CD4-positive, alpha-beta T cell treated with Interleukin-2 at 100 ng/mL for 4 hours (primary cell): Measurements from ENCODE around the gene KCNQ4.

Experiments
- DNase-seq: peaks from one replicate; pipeline ENCODE4 v3.0.0-alpha.2; 2020; ENCODE audit warnings: low spot score

The KCNQ4 gene

DNA sequence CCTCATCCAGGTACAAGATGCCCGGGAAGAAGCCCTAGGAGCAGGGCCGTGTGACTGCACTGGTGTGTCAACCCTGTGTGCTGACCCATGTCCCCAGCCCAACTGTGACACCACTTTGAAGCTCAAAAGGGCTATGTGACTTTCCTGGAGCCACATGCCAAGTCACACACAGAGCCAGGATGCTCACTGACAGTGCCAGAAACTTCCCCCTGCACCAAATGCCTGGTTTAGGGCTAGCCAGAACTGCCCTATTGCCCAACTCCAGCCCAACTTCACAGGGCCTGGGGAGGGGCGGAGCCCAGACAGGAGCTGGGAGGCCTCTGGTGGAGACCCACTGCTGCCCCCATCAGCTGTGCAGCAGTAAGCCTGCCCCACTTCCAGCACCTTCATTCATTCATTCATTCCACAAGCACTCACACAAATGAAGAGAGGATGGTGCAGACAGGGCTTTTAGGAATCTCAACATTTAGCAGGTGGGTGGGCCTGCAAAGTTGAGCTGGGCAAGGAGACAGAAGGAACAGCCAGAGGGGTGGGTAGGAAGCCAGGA lies 36.7 kb downstream of the KCNQ4 start:
- no peak for DNase-seq

DNA sequence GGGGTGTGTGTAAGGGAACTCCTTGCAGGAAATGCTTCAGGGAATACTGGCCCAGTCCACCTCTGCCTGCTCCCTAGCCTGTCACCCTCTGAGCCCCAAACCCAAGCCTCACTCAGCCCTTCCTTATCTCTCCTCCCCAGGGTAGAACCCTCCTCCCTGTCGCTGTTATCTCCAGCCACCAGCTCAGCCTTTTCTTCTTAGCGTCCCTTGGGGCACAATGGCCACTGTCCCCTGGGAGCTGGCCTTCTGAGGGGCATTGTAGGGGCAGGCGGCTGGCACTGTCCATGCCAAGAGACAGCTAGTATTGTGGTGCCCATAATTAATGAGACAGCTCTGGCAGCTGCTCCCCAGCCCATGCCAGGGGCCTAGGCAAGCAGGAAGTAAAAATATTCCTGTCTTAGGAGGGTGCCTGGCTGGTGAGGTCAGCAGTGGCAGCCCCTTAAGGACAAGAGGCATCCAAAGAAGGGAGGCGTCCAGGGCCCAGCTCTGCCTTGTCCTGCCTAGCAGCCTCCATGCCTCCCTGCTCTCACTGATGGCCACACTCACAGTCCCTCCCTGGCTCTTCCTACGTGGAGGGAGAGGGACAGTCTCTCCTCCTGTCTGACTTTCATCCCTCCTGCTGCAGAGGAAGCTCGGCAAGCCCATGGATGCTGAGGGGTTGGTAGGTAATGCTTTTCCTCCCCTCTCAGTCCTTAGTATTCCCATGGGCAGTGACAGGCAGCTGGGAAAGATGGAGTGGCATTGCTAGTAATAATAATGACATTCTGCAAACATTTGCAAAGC lies 37.5 kb downstream of the KCNQ4 start:
- DNase-seq: no peak

DNA sequence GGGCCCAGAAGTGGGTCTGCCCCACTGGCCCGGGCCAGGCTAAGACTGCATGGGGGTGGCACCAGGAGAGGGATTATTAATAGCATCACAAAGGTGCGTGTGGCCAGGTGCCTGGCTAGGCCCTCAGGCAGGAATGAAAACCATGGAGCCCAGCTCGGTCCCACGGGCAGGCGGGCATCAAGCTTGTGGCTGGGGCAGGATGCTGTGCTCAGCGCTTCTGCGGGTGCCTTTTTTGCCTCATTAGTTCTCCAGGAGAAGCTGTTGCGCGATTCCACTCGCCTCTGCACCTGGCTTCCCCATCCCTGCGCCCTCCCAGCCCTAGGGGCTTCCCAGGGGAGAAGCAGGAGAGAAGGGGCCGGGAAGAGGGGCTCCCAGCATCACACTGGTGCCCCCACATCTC lies 39.3 kb downstream of the KCNQ4 start:
- DNase-seq: no peak

DNA sequence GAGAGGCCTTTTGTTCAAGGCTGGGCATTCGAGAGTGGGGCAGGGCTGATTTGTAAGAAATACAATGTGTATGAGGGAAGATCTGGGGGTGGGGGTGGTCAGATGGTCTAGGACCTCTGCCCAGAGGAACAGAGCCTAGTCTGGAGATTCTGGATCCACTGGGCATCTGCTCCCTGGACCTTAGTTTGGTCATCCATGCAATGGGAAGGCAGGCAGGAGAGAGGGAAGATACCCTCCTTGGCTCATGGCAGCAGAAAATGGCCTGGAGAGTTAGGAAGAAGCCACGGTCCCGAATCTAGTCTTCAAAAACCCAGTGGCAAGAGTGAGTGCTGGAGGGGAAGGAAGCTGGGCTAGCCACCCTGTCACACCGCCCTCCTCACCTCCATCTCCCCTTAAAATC lies 39.8 kb downstream of the KCNQ4 start:
- no peak for DNase-seq

DNA sequence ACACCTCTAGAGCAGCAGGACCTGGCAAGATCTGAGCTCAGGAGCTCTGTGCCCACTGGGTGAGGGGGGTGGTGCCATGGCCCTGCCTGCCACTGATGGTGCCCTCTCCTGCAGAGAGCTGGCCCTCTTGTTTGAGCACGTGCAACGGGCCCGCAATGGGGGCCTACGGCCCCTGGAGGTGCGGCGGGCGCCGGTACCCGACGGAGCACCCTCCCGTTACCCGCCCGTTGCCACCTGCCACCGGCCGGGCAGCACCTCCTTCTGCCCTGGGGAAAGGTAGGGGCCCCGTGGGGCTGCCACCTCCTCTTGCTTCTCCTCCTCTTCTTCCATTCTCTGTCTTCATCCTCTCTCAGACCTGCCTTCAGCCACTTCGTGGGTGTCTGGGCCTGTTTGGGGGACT lies 40.4 kb downstream of the KCNQ4 start:
- no peak for DNase-seq

DNA sequence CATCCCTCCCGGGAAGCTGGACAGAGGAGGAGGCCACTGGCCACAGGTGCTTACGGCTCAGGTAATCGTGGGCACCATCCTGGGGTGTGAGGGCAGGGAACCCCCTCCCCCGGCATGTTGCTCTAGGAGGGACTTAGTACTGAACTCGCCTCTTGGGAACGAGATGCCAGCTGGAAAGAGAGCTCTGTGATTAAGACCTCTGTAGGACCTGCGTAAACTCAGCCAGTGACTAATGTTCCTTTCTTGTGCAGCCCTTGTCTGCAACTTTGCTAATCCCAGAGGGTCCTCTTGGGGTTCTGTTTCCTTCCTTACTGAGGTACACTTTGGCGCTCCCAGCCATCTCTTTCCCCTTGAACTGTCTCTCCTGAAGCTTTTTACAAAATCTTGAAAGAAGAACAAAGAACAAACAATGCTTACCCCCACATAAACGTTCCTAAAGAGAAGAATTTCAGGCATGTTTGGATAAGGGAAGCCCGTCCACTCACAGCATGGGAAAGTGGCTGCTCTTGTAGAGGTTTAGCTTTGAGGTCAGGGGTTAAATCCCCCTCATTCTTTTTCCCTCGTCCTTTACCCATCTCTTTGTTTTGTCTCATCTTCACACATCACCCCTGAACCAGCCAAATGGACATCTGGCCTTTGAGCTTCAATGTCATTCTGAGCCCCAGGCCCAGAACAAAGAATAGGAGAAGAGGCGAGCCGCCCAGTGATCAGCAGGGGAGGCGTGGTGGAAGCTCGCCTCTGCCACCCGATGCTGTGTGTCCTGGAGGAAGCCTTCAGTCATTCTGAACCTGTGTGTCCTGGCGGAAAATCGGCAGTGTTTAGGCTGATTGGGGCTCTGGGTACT lies 41.2 kb downstream of the KCNQ4 start:
- DNase-seq: no peak

DNA sequence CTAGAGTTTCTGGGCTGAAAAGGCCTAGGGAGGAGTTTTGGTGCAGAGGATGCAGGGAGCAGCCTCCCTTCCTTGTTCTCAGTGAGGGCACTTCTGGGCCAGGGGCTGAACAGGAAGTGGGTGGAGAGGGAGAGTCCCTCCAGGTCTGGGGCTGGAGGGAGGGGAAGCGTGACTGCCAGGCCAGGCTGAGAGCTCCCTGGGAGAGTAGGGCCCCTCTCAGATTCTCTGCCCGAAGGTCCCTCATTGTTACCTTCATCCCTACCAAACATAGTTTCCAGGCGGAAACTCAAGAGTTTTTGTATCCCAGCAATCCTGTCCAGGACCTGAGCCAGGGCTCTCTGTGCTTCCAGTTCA lies 41.8 kb downstream of the KCNQ4 start:
- DNase-seq: no peak

DNA sequence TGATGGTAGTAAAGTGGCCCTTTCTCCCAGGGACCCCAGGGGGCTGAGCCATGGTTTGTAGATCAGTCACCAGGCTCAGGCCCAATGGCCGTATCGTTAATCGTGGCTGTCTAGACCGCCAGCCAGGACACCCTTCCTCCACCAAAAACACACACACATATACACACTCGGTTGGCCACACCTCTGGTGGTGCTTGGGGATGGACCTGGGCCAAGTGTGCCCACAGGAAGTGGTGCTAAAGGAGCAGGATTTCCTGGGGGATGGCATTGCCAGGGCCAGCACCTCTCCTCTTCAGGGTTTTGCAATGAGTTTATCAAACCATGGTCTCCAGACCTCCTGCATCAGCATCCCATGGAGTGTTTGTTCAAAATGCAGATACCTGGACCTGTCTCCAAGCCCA lies 42.4 kb downstream of the KCNQ4 start:
- no peak for DNase-seq

DNA sequence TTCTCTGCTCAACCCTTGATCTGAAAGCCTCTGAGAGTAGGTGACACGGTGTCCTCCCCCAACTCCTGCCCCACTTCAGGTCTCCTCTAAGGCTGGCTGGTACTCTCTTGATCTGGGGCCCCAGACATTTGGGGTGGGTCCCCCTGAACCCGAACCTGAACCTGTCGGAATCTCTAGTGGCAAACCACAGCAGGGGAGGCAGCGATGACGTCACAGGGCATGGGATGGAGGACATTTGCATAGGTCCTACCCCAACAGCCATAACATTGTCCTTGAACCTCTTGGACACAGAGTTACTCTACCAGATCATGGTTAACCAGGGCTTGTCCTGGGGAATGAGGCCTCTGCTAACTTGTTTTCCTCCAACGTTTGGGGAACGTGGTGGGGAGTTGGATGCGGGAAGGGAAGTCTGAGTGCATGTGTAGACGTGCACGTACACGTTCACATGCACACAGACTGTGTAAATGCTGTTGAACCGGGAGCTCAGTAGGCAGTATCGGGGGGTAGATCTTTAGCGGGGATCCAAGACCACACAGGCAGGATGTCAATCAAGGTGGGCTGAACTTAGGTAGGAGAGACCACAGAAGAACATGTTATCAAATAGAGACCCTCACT lies 46.2 kb downstream of the KCNQ4 start:
- DNase-seq: no peak

DNA sequence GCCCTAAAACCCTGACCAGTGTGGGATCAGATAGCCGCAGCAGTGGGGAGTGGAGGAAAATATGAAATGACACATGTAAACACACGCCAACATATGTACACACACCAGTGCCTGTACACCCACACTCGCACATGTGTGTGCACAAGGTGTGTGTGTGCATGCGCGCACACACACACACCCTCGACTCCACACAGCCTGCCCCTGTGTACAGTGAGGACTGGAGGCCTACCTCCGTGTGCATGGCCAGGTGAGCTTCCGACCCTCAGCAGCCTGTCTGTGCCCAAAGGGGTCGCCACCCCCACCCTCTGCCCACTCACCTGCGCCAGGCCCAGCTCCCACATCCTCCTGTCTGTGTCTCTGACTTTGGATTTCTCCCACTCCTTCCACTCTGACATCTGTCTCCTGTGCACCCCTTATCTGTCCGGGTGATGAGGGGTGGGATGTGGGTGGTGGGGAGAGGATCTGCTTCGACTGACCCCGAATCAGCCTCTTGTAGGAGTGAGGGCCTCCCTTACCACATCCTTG lies 46.9 kb downstream of the KCNQ4 start:
- no peak for DNase-seq

DNA sequence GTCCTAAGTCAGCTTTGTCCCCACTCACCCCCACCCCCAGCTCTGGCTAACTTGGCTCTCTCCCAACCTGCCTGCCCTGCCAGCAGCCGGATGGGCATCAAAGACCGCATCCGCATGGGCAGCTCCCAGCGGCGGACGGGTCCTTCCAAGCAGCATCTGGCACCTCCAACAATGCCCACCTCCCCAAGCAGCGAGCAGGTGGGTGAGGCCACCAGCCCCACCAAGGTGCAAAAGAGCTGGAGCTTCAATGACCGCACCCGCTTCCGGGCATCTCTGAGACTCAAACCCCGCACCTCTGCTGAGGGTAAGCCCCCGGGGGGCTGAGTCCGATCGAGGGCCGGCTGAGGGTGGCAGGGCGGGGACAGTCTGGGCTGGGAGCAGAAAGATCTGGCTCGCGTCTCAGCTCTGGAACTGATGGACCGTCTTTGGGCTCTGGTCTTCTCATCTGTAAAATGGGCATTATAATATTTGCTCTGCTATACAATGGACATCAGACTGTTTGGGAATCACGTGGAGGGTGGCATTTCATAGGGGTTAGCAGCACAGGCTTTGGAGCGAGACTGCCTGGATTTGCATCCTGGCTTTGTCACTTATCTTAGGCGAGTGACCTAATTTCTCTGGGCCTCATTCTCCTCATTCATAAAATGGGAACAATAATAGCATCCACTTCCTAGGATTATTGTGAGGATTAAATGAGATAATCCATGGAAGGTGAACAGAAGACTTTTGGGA lies 47.6 kb downstream of the KCNQ4 start:
- no peak for DNase-seq

DNA sequence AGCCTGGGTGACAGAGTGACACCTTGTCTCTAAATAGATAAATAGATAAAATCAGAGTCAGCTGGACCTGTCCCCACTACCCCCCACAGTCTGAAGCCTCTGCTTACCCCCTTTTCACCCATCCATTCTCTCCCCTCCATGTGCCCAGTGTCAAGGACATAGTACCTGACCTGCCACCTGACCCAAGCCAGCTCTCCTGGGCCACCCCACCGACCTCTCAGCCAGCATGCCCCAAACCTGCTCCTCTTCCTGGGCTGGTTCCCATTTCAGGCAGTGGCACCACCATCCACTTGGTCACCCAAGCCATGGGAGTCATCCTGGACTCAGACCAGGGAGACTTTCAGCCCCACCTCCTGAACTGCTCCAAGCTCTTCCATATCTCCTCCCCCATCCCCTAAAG lies 50.4 kb downstream of the KCNQ4 start:
- DNase-seq: no peak

DNA sequence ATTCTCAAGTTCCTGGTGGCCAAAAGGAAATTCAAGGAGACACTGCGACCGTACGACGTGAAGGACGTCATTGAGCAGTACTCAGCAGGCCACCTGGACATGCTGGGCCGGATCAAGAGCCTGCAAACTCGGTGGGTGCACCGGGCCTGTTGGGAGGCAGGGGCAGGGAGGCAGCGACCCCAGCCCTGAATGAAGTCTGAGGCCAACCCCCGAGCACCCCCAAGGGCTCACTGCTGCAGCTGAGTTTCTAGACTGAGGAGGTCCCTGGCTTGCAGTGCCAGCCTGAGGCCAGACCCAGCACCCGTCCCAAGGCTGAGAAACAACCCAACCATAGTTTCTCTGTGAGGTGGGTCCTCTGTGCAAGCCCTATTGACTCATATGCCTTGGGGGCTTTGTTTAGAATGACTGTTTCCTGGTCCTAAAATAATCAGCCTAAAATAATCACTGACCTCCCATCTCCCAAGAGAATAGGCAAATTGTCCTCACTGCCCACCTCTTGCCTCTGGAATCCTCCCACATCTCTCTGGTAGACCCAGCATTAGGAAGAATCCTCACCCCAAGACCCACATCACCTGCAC lies 51.5 kb downstream of the KCNQ4 start:
- DNase-seq: no peak

DNA sequence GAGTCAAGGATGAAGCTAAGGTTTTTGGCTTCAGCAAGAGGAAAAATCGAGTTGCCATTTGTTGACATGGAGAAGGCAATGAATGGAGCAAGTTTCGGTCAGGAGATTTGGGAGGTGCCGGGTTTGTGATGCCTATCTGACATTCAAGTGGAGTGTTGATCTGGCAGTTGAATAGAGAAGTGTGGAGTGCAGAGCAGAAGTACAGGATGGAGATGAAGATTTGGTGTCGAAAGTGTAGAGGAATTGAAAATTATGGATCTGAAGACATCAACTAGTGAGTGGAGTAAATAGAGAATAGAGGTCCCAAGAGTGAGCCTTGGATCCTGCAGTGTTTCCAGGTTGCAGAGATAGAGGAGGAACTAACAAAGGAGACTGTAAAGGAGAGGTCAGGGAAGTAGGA lies 52.7 kb downstream of the KCNQ4 start:
- no peak for DNase-seq

DNA sequence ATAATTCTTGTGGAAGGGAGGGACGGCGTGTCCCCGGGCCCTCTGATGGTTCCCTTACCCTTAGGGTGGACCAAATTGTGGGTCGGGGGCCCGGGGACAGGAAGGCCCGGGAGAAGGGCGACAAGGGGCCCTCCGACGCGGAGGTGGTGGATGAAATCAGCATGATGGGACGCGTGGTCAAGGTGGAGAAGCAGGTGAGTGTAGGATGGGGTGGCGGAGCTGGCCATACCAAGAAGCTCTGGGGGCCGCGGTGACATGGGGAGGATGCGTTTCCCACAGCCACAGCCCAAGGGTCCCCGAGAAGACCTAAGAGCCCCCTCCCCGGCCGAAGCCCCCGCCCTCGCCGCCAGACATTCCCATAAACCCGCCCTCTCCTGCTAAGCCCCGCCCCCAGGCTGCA lies 54.0 kb downstream of the KCNQ4 start:
- no peak for DNase-seq

DNA sequence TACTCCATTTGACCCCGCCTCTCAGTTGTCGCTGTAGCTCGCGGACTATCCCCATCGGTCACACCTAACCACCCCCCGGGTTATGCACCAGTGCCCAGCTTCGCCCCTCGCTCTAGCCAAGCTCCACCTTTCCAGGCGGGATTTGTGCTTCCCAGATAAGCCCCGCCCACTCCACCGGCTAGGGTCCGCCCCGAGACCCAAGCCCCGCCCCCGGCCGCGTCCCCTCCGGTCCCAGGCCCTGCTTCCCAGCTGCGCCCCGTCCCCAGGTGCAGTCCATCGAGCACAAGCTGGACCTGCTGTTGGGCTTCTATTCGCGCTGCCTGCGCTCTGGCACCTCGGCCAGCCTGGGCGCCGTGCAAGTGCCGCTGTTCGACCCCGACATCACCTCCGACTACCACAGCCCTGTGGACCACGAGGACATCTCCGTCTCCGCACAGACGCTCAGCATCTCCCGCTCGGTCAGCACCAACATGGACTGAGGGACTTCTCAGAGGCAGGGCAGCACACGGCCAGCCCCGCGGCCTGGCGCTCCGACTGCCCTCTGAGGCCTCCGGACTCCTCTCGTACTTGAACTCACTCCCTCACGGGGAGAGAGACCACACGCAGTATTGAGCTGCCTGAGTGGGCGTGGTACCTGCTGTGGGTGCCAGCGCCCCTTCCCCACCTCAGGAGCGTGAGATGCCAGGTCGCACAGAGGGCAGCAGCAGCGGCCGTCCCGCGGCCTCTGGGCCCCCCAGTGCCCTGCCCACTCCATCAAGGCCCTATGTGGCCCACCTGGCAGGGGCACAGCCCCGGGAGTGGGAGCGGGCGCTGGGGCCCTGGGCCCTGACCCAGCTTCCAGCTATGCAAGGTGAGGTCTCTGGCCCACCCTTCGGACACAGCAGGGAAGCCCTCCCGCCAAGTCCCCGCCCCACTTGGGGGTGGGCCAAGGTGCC lies 54.7 kb downstream of the KCNQ4 start:
- DNase-seq: no peak

DNA sequence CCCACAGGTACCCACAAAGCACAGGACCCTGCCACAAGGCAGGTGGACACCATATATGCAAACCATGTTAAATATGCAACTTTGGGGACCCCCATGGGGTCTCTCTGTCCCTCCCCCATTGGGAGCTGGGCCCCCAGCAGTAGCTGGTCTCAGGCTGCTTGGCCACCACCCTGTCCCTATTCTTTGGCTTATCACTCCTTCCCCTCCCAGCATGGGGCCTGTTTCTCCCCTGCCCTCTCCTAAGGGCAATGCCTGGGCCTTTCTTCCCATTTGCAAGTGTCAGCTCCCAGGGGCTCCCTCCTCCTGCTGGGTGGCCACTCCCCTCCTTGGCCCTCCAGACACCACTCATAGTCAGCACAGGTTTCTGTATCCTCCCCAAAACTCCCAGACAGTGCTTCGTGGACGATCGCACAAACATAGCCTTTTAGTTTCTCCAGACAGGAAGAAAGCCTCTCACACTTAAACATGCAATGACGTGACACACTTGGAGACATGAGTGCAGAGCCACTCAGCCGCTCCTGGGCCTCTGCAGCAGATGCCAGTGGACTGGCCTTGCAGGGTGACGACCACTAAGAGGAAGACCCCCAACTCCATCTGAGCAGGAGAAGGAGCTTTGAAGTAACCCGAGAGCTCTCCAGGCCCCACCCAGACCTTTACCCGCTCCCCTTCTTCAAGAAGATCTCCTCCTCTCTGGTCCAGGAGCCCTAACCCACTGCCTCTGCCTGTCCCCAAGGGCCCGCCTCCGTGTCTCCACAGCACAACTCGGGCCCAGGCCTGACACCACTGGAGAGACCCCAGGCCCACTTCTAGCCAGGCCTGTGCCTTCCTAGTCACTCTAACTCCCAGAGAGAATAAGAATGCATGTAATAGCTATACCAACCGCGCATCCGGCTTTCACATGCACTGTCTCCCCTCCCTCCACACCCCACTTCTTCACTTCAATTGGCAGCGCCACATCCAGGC lies 55.7 kb downstream of the KCNQ4 start:
- no peak for DNase-seq

DNA sequence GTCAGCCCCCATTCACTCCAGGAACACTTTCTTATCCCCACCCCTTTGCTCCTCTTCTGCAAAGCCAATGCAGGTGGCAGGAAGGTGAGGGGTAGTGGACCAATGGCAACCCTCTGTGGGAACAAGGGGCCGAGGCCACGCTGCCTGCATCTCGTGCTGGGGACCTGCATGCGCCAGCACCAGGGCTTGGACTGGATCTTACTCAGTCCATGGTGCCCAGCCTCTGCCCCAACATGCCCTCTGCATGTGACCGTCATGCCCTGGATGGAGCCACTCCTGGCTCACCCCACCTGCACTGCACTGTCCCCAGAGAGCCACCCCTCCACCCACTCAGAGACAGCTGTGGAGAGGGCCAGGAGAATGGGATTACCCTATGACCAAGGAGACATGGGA lies 56.4 kb downstream of the KCNQ4 start:
- DNase-seq: no peak
